ENCODE results near the gene ICA1.
"Not testable (repeated sequence)": the region's sequence is repeated elsewhere in the genome, so short reads cannot be mapped to it uniquely, and the experiment has no call there.

The ICA1 gene

DNA sequence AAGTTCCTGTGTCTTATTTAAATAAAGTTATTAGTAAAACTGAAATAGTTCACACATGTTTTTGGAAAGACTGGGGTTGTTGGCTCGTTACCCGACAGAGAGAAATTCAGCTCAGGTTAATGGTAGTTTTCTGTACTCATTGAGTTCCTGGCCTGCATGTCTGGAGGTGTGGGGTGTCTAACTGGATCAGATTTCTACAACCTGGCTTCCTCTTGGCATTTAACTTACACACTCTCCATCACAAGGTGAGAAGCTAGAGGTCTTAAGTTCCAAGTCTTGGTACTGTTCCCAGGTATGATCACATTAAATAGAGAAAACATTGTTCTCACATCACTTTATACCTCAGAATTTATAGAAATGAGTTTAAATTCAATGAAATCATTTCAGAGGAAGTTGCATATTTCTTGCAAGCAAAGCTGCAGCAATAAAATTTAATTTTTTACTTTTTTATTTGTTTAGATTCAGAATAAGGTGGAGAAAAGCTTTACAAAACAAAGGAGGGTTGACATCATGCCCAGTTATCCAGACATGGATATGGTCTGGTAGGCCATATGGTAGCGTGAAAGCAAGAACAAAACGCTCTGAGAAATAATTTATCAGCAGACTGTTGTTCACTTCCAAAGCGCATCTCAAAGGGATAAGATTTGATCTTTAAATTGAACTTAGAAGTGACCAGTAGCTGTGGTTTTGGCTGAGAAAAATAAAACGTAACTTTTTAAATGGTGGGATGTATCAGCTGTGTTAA, 172.8 kb downstream of the ICA1 start:
- FAIRE-seq: no peak

DNA sequence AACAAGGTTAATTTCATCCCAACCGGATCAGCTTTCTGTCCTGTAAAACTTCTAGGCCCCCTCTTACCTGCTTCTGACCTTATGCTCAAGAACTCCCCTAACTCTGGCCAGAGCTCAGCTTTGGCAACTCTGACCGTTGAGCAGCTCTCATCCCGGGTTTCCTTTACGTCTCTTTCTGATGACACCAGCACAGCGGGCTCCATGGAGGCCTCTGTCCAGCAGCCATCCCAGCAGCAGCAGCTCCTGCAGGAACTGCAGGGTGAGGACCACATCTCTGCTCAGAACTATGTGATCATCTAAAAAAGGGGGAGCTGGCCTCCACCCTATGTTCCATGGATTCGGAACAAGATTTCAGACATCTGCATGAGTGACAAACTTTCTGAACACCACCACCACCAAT, 175.7 kb downstream of the ICA1 start:
- no peak for FAIRE-seq

DNA sequence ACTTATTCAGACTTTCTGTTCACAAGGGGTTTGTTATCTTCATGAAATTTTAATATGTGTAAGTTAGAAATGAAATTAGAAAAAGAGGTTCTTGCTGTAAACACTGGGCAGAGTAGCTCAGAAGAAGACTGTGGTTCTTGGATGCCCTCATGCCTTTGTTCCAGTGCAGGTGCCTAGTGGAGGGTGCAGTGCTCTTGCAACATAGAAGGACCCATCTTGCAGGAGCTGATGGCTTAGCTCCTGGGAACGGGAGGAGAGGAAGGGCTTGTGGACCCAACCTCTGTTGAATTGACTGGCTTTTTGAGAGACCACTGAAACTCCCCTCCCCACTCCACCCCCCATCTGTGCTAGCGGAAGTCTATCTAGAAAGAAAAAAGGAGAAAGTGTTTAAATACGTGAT, 176.5 kb downstream of the ICA1 start:
- no peak for FAIRE-seq

DNA sequence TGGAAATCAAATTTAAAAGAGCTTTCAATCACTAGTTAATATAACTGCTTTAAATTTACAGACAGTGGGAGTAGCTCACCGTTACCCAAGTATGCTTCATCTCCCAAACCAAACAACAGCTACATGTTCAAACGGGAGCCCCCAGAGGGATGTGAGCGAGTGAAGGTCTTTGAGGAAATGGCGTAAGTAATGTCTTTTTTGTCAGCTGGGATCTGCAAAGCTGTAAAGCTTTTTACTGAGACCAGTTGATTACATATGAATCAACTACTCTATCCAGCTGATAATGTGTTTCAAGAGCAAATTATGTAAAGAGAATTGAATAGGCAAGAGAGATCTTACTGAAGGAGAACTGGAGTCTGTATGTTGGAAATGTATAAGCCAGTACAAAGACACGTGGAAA, 177.1 kb downstream of the ICA1 start:
- no peak for FAIRE-seq

DNA sequence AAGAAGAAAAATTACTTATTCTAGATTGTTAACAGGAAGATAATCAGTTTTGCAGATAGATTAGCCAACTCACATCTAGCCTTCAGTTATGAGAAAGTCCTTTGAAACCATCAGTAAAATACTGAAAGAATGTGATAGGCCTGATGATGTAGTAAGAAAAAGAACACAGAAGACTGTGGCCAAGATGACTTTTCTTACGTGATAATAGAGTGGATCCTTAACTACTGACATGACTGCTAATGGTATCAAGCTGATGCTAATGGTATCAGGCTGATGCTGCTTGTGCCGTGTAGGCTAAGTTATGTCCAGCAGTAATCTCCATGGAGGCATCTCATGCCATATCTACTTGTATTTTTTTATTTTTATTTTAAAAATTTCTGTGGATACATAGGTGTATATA, 179.2 kb downstream of the ICA1 start:
- FAIRE-seq: no peak

DNA sequence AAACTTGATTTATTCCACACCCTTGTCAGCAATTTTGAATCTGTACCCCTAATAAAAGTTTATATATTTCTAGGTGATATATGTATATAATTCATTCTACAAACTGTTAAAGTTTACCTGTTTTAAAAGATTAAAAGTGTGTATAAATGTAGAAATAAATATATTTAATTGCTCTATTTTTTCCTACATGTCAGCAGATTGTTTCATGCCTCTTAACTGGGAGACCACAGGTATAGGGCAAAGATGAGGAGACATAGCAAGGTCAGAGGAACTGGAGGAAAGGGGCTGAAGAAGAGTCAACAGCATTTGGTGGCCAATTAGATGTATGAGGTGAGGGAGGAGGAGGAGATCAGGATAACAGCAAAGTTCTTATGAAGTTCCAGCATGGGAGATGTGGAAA, 183.5 kb downstream of the ICA1 start:
- no peak for FAIRE-seq

DNA sequence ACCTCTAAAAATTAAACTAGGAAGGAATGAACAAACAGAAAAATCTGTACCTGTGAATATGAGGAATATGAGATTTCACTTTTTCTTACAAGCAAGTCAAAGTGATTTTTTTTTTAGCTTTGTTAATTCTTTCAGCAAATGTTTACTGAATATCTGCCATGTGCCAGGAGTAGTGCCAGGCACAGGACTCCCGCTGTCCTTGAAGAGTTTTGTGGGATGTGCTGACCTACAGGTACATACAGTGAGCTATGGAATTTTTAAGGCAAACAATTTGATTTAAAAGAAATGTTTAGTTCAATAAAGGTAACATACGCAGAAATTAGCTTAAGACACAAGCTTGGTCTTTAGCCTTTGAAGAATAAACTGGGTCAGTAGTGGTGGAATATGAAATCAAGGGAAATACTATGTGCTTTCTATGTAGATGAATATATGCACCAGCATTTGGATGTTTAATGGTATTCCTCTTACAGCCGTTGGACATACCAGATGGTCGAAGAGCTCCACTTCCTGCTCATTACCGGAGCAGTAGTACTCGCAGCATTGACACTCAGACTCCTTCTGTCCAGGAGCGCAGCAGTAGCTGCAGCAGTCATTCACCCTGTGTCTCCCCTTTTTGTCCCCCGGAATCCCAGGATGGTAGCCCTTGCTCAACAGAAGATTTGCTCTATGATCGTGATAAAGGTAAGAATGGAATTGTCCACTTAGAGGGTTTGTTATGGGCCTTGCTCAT, 191.4 kb downstream of the ICA1 start:
- FAIRE-seq: no peak

DNA sequence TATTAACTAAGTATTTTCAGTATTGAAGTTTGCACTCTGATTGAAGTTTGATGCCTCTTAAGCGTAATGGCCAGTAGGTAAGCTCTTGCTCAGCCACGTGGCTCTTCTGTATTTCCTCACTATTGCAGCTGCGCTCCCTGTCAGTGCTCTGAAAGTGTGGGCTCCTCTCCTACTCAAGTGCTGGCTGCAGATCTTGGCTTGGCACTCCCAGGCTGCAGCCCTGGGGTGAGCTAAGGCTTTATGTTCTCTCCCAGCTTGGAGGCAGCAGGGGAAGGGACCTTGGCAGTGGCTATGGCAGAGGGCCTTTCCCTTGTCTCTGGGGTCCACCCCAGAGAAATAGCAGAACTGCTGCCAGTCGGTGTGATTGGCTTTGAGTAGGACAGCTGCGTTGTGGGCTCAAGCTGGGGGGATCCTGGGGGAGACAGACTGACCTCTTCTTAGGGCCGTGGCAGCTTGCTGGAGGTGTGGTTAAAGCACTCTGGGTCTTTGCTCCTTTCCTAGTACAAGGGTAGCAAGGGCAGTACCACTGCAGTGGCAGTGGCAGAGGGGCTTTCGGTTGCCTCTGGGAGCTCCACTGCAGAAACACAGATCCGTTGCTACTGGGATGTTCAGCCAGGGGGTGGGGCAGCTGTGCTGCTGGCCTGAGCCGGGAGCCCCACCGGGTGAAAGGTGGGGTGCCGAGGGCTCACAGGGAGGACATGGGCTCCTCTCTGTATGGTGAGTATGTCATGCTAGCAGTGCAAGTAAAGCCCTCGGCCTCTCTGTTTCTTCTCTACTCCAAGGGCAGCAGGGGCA, 192.9 kb downstream of the ICA1 start:
- FAIRE-seq: no peak

DNA sequence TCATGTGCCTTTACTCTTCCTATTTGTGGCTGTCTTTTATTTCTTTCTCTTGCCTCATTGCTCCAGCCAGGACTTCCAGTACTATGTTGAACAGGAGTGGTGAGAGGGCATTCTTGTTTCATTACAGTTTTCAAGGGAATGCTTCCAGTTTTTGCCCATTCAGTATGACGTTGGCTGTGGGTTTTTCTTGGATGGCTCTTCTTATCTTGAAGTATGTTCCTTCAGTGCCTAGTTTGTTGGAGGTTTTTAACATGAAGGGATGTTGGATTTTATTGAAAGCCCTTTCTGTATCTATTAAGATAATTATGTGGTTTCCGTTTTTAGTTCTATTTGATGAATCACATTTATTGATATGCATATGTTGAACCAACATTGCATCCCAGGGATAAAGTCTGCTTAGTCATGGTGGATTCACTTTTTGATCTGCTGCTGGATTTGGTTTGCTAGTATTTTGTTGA, 196.6 kb downstream of the ICA1 start:
- FAIRE-seq: no peak

DNA sequence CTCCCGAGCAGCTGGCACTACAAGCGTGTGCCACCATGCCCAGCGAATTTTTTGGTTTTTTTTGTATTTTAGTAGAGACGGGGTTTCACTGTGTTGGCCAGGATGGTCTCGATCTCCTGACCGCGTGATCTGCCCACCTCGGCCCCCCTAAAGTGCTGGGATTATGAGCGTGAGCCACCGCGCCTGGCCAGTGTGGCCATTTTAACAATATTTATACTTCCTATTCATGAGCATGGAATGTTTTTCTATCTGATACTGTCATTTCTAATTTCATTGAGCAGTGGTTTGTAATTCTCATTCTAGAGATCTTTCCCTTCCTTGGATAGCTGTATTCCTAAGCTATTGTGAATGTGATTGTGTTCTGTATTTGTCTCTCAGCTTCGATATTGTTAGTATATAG, 197.1 kb downstream of the ICA1 start:
- FAIRE-seq: no peak

DNA sequence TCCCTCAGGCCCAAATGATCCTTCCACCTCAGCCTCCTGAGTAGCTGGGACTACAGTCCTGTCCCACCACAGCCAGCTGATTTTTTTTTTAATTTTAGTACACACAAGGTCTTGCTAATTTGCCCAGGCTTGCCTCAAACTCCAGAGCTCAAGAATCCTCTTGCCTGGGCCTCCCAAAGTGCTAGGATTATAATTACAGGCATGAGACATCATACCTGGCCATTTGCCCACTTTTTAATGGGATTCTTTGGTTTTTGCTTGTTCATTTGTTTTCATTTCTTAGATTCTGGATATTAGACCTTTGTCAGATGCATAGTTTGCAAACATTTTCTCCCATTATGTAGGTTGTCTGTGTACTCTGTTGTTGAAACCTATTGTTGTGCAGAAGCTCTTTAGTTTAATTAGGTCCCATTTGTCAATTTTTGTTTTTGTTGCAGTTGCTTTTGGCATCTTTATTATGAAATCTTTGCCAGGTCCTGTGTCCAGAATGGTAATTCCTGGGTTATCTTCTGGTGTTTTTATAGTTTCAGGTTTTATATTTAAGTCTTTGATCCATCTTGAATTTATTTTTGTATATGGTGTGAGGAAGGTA, 198.2 kb downstream of the ICA1 start:
- no peak for FAIRE-seq

DNA sequence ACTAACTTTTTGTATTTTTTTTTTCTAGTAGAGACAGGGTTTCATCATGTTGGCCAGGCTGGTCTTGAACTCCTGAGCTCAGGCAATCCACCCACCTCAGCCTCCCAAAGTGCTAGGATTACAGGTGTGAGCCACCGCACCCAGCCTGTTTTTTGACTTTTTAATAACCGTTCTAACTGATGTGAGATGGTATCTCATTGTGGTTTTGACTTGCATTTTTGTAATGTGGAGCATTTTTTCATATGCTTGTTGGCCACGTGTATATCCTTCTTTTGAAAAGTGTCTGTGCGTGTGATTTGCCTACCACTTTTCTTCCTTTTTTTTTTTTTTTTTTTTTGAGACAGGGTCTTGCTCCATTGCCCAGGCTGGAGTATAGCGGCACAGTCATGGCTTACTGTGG, 198.7 kb downstream of the ICA1 start:
- FAIRE-seq: not testable (repeated sequence)

All from endometrium (tissue), 2 donors.